GM11168 (cell line): ENCODE data around the gene HHIPL1.

Experiments
- in situ Hi-C: fragments of 300-500 bp; cut with MboI; formaldehyde crosslinking; loops from one replicate; pipeline ENCODE4 v1.12.0; 2022; ENCODE audit warnings: low sequenced_read_pairs; ENCODE audit not compliant: unreplicated experiment

Gene HHIPL1

GRCh38 chr14:99685151-99685591 lies 40.2 kb downstream of the HHIPL1 start:
- in situ Hi-C loops: loop anchor here (10.0 kb wide), 1 partner anchor 200 kb away; no protein-coding TSS in a partner anchor

GRCh38 chr14:99685596-99685995 lies 40.7 kb downstream of the HHIPL1 start:
- in situ Hi-C loops: loop anchor here (10.0 kb wide), 1 partner anchor 199 kb away; no protein-coding TSS in a partner anchor

GRCh38 chr14:99686557-99687283 lies 41.8 kb downstream of the HHIPL1 start:
- in situ Hi-C loops: loop anchor here (10.0 kb wide), 1 partner anchor 198 kb away; no protein-coding TSS in a partner anchor

- in situ Hi-C loops: loop anchor here (10.0 kb wide), 1 partner anchor 197 kb away; no protein-coding TSS in a partner anchor
Measured at GRCh38 chr14:99687284-99688209, 42.6 kb downstream of the HHIPL1 start.

- in situ Hi-C loops: loop anchor here (10.0 kb wide), 1 partner anchor 197 kb away; no protein-coding TSS in a partner anchor
Measured at GRCh38 chr14:99688210-99688581, 43.3 kb downstream of the HHIPL1 start.

GRCh38 chr14:99688629-99689028 lies 43.7 kb downstream of the HHIPL1 start:
- in situ Hi-C loops: loop anchor here (10.0 kb wide), 1 partner anchor 196 kb away; no protein-coding TSS in a partner anchor

- in situ Hi-C loops: loop anchor here (10.0 kb wide), 1 partner anchor 195 kb away; no protein-coding TSS in a partner anchor
Measured at GRCh38 chr14:99689266-99690236, 44.6 kb downstream of the HHIPL1 start.

- in situ Hi-C loops: no loop called here
Measured at GRCh38 chr14:99690636-99691035, 45.7 kb downstream of the HHIPL1 start.

GRCh38 chr14:99691111-99691885 lies 46.4 kb downstream of the HHIPL1 start:
- in situ Hi-C loops: no loop called here

- in situ Hi-C loops: no loop called here
Measured at GRCh38 chr14:99693918-99694317, 49.0 kb downstream of the HHIPL1 start.

GRCh38 chr14:99696929-99697328 lies 52.0 kb downstream of the HHIPL1 start:
- in situ Hi-C loops: no loop called here

GRCh38 chr14:99698236-99698635 lies 53.3 kb downstream of the HHIPL1 start:
- in situ Hi-C loops: no loop called here

- in situ Hi-C loops: no loop called here
Measured at GRCh38 chr14:99698642-99699041, 53.7 kb downstream of the HHIPL1 start.

- in situ Hi-C loops: no loop called here
Measured at GRCh38 chr14:99699085-99699760, 54.3 kb downstream of the HHIPL1 start.

- in situ Hi-C loops: no loop called here
Measured at GRCh38 chr14:99699861-99700260, 54.9 kb downstream of the HHIPL1 start.

- in situ Hi-C loops: no loop called here
Measured at GRCh38 chr14:99700379-99700778, 55.5 kb downstream of the HHIPL1 start.

- in situ Hi-C loops: no loop called here
Measured at GRCh38 chr14:99701260-99701659, 56.3 kb downstream of the HHIPL1 start.

- in situ Hi-C loops: no loop called here
Measured at GRCh38 chr14:99702115-99702514, 57.2 kb downstream of the HHIPL1 start.
